CD4-positive, alpha-beta T cell (primary cell): ENCODE measurements around the gene UBAC2. TPM values are rescaled to one million over a fixed set of nuclear protein-coding genes. Genes with fewer than 3 reads are reported as not detected.

ENCODE experiments used
- ATAC-seq: fragments of 200-7000 bp; cut with Tn5 transposase; one replicate; pipeline ENCODE4 v1.10.0; 2022; ENCODE audit warnings: mild to moderate bottlenecking; ENCODE audit not compliant: poor library complexity
- CTCF ChIA-PET: fragments of 350-600 bp; sonication (Branson Sonifier 250); formaldehyde crosslinking; loops from one replicate; lab custom pipeline; 2021; ENCODE audit warnings: antibody characterized with exemption, inconsistent platforms; lab: Charles Lee
- POLR2A ChIA-PET: fragments of 350-600 bp; sonication (Branson Sonifier 250); formaldehyde crosslinking; loops from one replicate; lab custom pipeline; 2021; ENCODE audit warnings: antibody characterized with exemption, inconsistent platforms; lab: Charles Lee
- DNase-seq, 14 experiments: peaks; one replicate each; pipeline ENCODE4 v3.0.0-alpha.2; 2013 to 2020; ENCODE audit warnings: mixed read lengths in 2 of 14
- H3K27ac ChIP-seq, 2 donors: one replicate each; pipeline versions ENCODE4 v1.5.1 to v1.7.0; 2013; ENCODE audit warnings: low read length in 2 of 2, low read depth in 1 of 2, mild to moderate bottlenecking in 1 of 2
- H3K27me3 ChIP-seq, 2 experiments: 1 replicate in 1 of 2; 2 replicates in 1 of 2; pipeline versions ENCODE4 v1.6.1 to v1.7.0; 2013; ENCODE audit warnings: low read length in 2 of 2, control low read depth in 1 of 2, mild to moderate bottlenecking in 1 of 2, moderate library complexity in 1 of 2; ENCODE audit not compliant: insufficient read depth in 2 of 2, control insufficient read depth in 1 of 2
- H3K36me3 ChIP-seq: one replicate; pipeline ENCODE4 v1.6.1; 2013; ENCODE audit warnings: low read length, control low read depth; ENCODE audit not compliant: insufficient read depth
- H3K4me1 ChIP-seq: one replicate; pipeline ENCODE4 v1.6.1; 2013; ENCODE audit warnings: low read length, control low read depth; ENCODE audit not compliant: insufficient read depth
- H3K4me3 ChIP-seq: one replicate; pipeline ENCODE4 v1.5.1; 2013; ENCODE audit warnings: mild to moderate bottlenecking, low read length, moderate library complexity
- H3K9me3 ChIP-seq, 2 experiments: 1 replicate in 1 of 2; 2 replicates in 1 of 2; pipeline versions ENCODE4 v1.6.1 to v1.7.0; 2013; ENCODE audit warnings: low read length in 2 of 2, mild to moderate bottlenecking in 2 of 2, control low read depth in 1 of 2, moderate library complexity in 1 of 2; ENCODE audit not compliant: control insufficient read depth in 1 of 2, insufficient read depth in 1 of 2
- H3K27ac Mint-ChIP-seq: one replicate; pipeline ENCODE4 v1.8.0; 2020; ENCODE audit warnings: mixed read lengths
- H3K27me3 Mint-ChIP-seq: one replicate; pipeline ENCODE4 v1.8.0; 2021; ENCODE audit warnings: mixed read lengths
- H3K36me3 Mint-ChIP-seq: one replicate; pipeline ENCODE4 v1.8.0; 2021; ENCODE audit warnings: low read depth, mixed read lengths
- H3K4me1 Mint-ChIP-seq: one replicate; pipeline ENCODE4 v1.8.0; 2021; ENCODE audit warnings: low read depth, mixed read lengths
- H3K4me3 Mint-ChIP-seq: one replicate; pipeline ENCODE4 v1.8.0; 2020; ENCODE audit warnings: mild to moderate bottlenecking, mixed read lengths
- H3K9me3 Mint-ChIP-seq: one replicate; pipeline ENCODE4 v1.8.0; 2020; ENCODE audit warnings: mixed read lengths
- CTCF ChIP-seq: fragments of 200-600 bp; IDR thresholded peaks from one replicate; pipeline ENCODE4 v1.8.0; 2022; ENCODE audit warnings: antibody characterized with exemption, mild to moderate bottlenecking
- intact Hi-C, 2 experiments: fragments of 100-400 bp; cut with DNase I in 1 of 2; cut with micrococcal nuclease in 1 of 2; formaldehyde crosslinking; loops; one replicate each; pipeline versions ENCODE4 v1.15.1 to v1.9.0; 2023 to 2025; cut with DNase I, micrococcal nuclease
- total RNA-seq, 174 experiments: library from RNA in 2 of 174; stranded (reverse) in 2 of 174; gene quantifications; one replicate each; pipeline ENCODE4 v1.2.3 and lab custom pipeline; 2021 to 2026

Gene UBAC2
- total RNA-seq, 2 experiments from 2014 or later: 59.8 to 67.4 TPM

GRCh38 chr13:99320693-99321481 lies 120.2 kb downstream of the UBAC2 start:
- no peaks in the 10 kb centered on the region for H3K9me3 ChIP-seq
- CTCF ChIA-PET: interaction anchor here (1.0 to 2.9 kb wide), 8 partner anchors 10 to 116 kb away, joined by 3 to 18 read pairs (median 6); no protein-coding TSS in a partner anchor
- H3K4me1 ChIP-seq: peaks cover 64% of the 10 kb centered on the region
- Mint-ChIP-seq H3K27ac (peak overlapping the region; percentile 93), H3K4me1 (peaks cover 84% of the 10 kb centered on the region), H3K36me3 (peaks cover 60% of the 10 kb centered on the region), H3K4me3 (peak overlapping the region; percentile 36), H3K9me3 (no peaks in the 10 kb centered on the region), H3K27me3 (no peaks in the 10 kb centered on the region)
- H3K4me3 ChIP-seq: no peak overlapping the region
- TF ChIP-seq CTCF: no peak
- peaks cover 13% of the 10 kb centered on the region for H3K36me3 ChIP-seq
- DNase-seq: peak in 8 of 14 experiments; percentile 14 to 88 (median 46)
- intact Hi-C loops: no loop called here
- H3K27me3 ChIP-seq: no peaks in the 10 kb centered on the region
- ATAC-seq: peak; percentile 35
- peak overlapping the region; percentile 69 to 80 for H3K27ac ChIP-seq
- POLR2A ChIA-PET: interaction anchor here (0.7 to 5.2 kb wide), 14 partner anchors 9 to 99 kb away, joined by 3 to 36 read pairs (median 5); partner anchors contain the start of gene GPR183

DNA sequence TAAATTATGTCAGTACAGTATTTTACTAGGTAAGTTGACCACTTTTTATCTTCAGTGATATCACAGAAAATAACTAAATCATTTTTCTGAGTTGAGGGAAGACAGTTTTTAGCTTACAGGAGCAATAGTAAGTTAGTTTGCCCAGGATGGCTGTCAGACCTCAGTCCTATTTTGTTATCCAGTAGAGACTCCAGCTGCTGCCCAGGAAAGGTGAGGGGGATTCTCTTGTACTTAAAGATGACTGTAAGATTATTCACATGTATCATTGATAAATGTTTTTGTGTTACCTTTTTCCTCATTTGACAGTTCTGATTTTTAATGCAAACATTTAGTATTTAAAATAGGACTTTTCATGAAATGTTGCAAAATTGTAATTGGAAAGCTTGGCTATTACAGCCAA lies 121.1 kb downstream of the UBAC2 start:
- peak overlapping the region; percentile 59 for H3K4me3 Mint-ChIP-seq
- intact Hi-C loops: loop anchor here in 1 of 2 experiments (1.0 kb wide), 3 partner anchors 7 to 31 kb away; partner anchors contain the start of gene GPR183
- H3K4me1 ChIP-seq: peaks cover 61% of the 10 kb centered on the region
- H3K27me3 Mint-ChIP-seq: no peaks in the 10 kb centered on the region
- H3K27ac ChIP-seq: peak overlapping the region; percentile 69 to 80
- TF ChIP-seq CTCF: no peak
- H3K9me3 Mint-ChIP-seq: no peaks in the 10 kb centered on the region
- H3K4me3 ChIP-seq: no peak overlapping the region
- peaks cover 84% of the 10 kb centered on the region for H3K4me1 Mint-ChIP-seq
- H3K36me3 ChIP-seq: peaks cover 13% of the 10 kb centered on the region
- H3K9me3 ChIP-seq: no peaks in the 10 kb centered on the region
- H3K27me3 ChIP-seq: no peaks in the 10 kb centered on the region
- ChIA-PET CTCF (interaction anchor here (1.0 to 2.9 kb wide), 9 partner anchors 9 to 115 kb away, joined by 3 to 18 read pairs (median 6); no protein-coding TSS in a partner anchor), POLR2A (interaction anchor here (0.7 to 5.2 kb wide), 16 partner anchors 9 to 98 kb away, joined by 3 to 36 read pairs (median 5); partner anchors contain the start of gene GPR183)
- peak overlapping the region; percentile 93 for H3K27ac Mint-ChIP-seq
- H3K36me3 Mint-ChIP-seq: peaks cover 57% of the 10 kb centered on the region
- no peak for ATAC-seq
- DNase-seq: no peak

DNA sequence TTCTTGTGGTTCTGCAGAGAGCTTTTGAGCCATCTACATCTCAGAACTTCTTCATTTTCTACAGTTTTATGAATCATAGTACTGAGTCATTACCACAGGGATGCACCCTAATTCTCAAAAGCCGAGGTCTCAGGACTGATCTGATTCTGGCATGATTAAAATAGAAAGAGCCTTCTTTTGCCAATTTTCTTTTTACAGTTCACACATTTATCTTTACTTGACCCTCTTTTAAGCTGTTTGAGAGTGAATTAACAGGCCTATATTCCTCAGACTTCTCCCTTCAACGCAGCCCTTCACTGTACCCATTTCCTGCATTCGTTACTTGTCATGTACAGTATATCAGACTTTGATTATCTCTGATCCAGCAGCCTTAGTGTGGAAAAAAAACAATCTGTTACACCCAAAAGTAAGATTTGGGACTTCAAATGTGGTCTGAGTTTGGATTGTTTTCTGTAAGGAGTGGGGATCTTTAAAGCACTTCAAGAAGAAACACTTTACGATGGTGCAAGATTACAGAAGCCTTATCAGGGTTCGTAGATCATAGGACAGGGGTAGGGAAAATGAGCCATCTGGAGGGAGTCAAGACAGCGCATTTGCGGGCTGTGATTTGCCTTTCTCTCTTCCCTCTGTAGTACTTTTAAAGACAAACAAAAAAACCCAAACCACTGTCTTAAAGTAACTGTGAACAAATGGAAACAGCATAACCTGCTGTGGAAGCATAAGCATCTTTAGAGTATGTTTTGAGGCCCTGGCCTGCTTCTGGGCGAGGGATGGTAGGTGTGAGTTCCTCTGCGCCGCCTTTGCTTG lies 121.8 kb downstream of the UBAC2 start:
- ChIA-PET POLR2A (interaction anchor here (0.8 to 5.2 kb wide), 15 partner anchors 8 to 98 kb away, joined by 3 to 36 read pairs (median 5); partner anchors contain the start of gene GPR183), CTCF (interaction anchor here (1.0 to 2.9 kb wide), 12 partner anchors 12 to 114 kb away, joined by 3 to 18 read pairs (median 5); no protein-coding TSS in a partner anchor)
- Histone ChIP-seq H3K9me3 (no peaks in the 10 kb centered on the region), H3K36me3 (peaks cover 13% of the 10 kb centered on the region), H3K4me3 (peak overlapping the region; percentile 19), H3K27me3 (no peaks in the 10 kb centered on the region), H3K27ac (peak overlapping the region; percentile 69 to 80), H3K4me1 (peaks cover 58% of the 10 kb centered on the region)
- Mint-ChIP-seq H3K9me3 (no peaks in the 10 kb centered on the region), H3K27ac (peak overlapping the region; percentile 93), H3K4me1 (peaks cover 83% of the 10 kb centered on the region), H3K27me3 (no peaks in the 10 kb centered on the region), H3K36me3 (peaks cover 57% of the 10 kb centered on the region), H3K4me3 (peak overlapping the region; percentile 59)
- TF ChIP-seq CTCF: no peak
- DNase-seq (peak in 7 of 14 experiments; percentile 16 to 84 (median 57)), ATAC-seq (peak; percentile 72)
- intact Hi-C loops: loop anchor here in 1 of 2 experiments (1.0 kb wide), 3 partner anchors 8 to 30 kb away; partner anchors contain the start of gene GPR183
